SU-DHL-6 (cell line): ENCODE data around the gene MLYCD.

ENCODE experiments used
- H2AFZ ChIP-seq: fragments of 200-600 bp; sonication (generic); 2 replicates; pipeline ENCODE4 v1.6.1; 2014; ENCODE audit warnings: low read depth, mild to moderate bottlenecking, moderate library complexity, mixed read lengths, antibody characterized with exemption, low read length; ENCODE audit not compliant: severe bottlenecking
- H3F3A ChIP-seq: fragments of 200-600 bp; shearing (Covaris generic); 2 replicates; pipeline ENCODE4 v1.6.0; 2016; ENCODE audit warnings: antibody characterized with exemption, mild to moderate bottlenecking; ENCODE audit not compliant: insufficient read depth
- H3K27ac ChIP-seq: fragments of 200-600 bp; sonication (generic); 2 replicates; pipeline ENCODE4 v1.5.1; 2016; ENCODE audit warnings: low read depth, mild to moderate bottlenecking, low read length, moderate library complexity, mixed read lengths
- H3K27me3 ChIP-seq: fragments of 200-600 bp; sonication (generic), shearing (Covaris generic); 2 replicates; pipeline ENCODE4 v1.6.0; 2014; ENCODE audit warnings: mild to moderate bottlenecking, low read length
- H3K36me3 ChIP-seq: fragments of 200-600 bp; sonication (generic); 2 replicates; pipeline ENCODE4 v1.6.1; 2014; ENCODE audit warnings: mild to moderate bottlenecking, low read length, mixed read lengths
- H3K4me2 ChIP-seq: fragments of 300-600, 200-600 bp; shearing (Covaris generic), sonication (generic); 2 replicates; pipeline ENCODE4 v1.6.0; 2014; ENCODE audit warnings: low read length, low read depth, mild to moderate bottlenecking; ENCODE audit not compliant: poor library complexity, severe bottlenecking
- H3K4me3 ChIP-seq: fragments of 200-600 bp; sonication (generic); 2 replicates; pipeline ENCODE4 v1.5.1; 2014; ENCODE audit warnings: antibody characterized with exemption, low read length, mild to moderate bottlenecking, mixed read lengths; ENCODE audit not compliant: insufficient read depth, poor library complexity, severe bottlenecking
- H3K79me2 ChIP-seq: fragments of 200-600 bp; sonication (generic); 2 replicates; pipeline ENCODE4 v1.6.1; 2014; ENCODE audit warnings: mild to moderate bottlenecking, low read length, moderate library complexity; ENCODE audit not compliant: insufficient read depth
- H3K9ac ChIP-seq: fragments of 200-600 bp; sonication (generic); 2 replicates; pipeline ENCODE4 v1.7.0; 2014; ENCODE audit warnings: mild to moderate bottlenecking, low read length
- H3K9me2 ChIP-seq: fragments of 200-600 bp; sonication (generic); replicated peaks from 2 replicates; pipeline ENCODE4 v1.6.1; 2014; ENCODE audit warnings: low read length; ENCODE audit not compliant: insufficient read depth
- H3K9me3 ChIP-seq: fragments of 200-600 bp; sonication (generic); 2 replicates; pipeline ENCODE4 v1.6.1; 2014; ENCODE audit warnings: low read length, mixed read lengths; ENCODE audit not compliant: insufficient read depth
- H4K20me1 ChIP-seq: fragments of 200-600 bp; sonication (generic); 2 replicates; pipeline ENCODE4 v1.6.1; 2014; ENCODE audit warnings: low read depth, mild to moderate bottlenecking, antibody characterized with exemption, low read length, moderate library complexity, mixed read lengths
- EZH2phosphoT487 ChIP-seq: fragments of 200-600 bp; sonication (generic), shearing (Covaris generic); conservative IDR thresholded peaks from 2 replicates; pipeline ENCODE4 v1.6.1; 2018; ENCODE audit warnings: mild to moderate bottlenecking, antibody characterized with exemption, low read length, moderate library complexity, mixed read lengths
- TF ChIP-seq, protein P1 (sequence below): fragments of 200-600 bp; sonication (generic); IDR thresholded peaks from one replicate; pipeline ENCODE4 v1.5.1; 2017; ENCODE audit warnings: antibody characterized with exemption, mild to moderate bottlenecking, low read length, moderate library complexity; ENCODE audit not compliant: insufficient read depth, poor library complexity, severe bottlenecking

Gene MLYCD

DNA sequence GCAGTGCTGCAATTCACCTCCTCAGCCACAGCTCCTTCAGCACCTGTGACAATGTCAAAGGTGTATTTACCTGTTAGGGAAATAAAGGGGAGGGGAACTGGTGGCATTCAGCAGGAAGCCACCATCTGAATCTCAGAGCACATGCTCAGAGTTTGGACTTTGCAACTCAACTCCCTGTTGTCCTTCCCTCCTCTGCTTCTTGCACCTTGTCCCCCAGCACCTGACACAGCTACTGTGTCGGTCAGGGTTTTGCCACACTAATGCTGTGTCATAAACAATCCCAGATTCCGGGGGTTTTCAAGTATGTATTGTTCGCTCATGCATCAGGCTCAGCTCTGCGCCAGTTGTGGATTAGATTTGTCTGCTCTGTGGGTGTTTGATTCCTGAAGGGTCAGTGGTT is 47.4 kb upstream of the MLYCD start:
- no peak overlapping the region for H3K27ac ChIP-seq
- no peaks in the 10 kb centered on the region for H3K9me3 ChIP-seq
- H3K36me3 ChIP-seq, result no peaks in the 10 kb centered on the region
- H3K4me2 ChIP-seq, result no peak overlapping the region
- no peak overlapping the region for H3K4me3 ChIP-seq
- H3K79me2 ChIP-seq, result no peaks in the 10 kb centered on the region
- H3K27me3 ChIP-seq, result no peaks in the 10 kb centered on the region
- no peak overlapping the region for H2AFZ ChIP-seq
- H3K9ac ChIP-seq, result no peak overlapping the region
- no peaks in the 10 kb centered on the region for H3K9me2 ChIP-seq
- no peak for TF ChIP-seq EZH2phosphoT487
- TF ChIP-seq, protein P1, sequence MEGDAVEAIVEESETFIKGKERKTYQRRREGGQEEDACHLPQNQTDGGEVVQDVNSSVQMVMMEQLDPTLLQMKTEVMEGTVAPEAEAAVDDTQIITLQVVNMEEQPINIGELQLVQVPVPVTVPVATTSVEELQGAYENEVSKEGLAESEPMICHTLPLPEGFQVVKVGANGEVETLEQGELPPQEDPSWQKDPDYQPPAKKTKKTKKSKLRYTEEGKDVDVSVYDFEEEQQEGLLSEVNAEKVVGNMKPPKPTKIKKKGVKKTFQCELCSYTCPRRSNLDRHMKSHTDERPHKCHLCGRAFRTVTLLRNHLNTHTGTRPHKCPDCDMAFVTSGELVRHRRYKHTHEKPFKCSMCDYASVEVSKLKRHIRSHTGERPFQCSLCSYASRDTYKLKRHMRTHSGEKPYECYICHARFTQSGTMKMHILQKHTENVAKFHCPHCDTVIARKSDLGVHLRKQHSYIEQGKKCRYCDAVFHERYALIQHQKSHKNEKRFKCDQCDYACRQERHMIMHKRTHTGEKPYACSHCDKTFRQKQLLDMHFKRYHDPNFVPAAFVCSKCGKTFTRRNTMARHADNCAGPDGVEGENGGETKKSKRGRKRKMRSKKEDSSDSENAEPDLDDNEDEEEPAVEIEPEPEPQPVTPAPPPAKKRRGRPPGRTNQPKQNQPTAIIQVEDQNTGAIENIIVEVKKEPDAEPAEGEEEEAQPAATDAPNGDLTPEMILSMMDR, result no peak
- no peaks in the 10 kb centered on the region for H4K20me1 ChIP-seq
- no peaks in the 10 kb centered on the region for H3F3A ChIP-seq

DNA sequence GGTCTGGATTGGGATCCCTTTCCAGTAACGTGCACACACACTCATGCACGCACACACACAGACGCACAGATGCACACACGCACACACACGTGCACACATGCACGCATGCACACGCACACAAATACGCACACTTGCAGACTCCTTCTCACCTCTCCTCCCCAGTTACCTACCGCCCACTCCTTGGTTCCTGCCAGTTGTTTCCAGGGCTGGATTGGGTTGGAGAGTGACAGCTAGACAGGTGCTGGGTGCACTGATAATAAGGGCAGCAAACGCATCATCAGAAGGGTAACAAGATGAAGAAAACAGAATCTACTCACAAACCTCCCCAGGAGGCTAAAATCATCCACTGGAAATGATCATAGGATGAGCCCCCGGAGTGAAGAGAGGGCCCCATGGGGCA is 46.1 kb upstream of the MLYCD start:
- Histone ChIP-seq H3K27me3 (no peaks in the 10 kb centered on the region), H3K9me2 (no peaks in the 10 kb centered on the region), H3K9me3 (no peaks in the 10 kb centered on the region), H3K79me2 (no peaks in the 10 kb centered on the region), H3K27ac (no peak overlapping the region), H3K36me3 (no peaks in the 10 kb centered on the region), H2AFZ (no peak overlapping the region), H3K4me2 (no peak overlapping the region), H3K9ac (no peak overlapping the region), H4K20me1 (no peaks in the 10 kb centered on the region), H3K4me3 (no peak overlapping the region), H3F3A (no peaks in the 10 kb centered on the region)
- TF ChIP-seq EZH2phosphoT487, result no peak
- TF ChIP-seq, protein P1, result no peak

DNA sequence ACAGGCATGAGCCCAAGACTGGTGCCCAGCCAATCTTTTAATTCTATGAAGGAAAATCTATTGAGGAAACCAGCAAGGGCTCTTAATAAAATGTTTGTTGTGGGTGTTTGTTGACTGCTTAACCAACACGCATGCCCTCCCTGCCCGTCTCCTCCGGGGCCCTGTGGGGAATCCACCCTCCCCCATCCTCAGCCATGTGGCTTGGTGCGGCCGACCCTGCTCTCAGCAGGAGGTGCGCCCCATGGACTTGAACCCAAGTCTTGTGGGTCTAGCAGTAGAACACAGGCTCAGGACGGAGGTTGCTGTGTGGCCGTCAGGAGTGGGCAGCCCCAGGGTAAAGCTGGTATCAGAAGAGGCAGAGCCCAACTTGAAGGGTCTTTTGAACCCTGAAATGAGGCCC is 45.1 kb upstream of the MLYCD start:
- H4K20me1 ChIP-seq, result no peaks in the 10 kb centered on the region
- no peak overlapping the region for H2AFZ ChIP-seq
- no peaks in the 10 kb centered on the region for H3K9me3 ChIP-seq
- H3K36me3 ChIP-seq, result no peaks in the 10 kb centered on the region
- no peaks in the 10 kb centered on the region for H3K27me3 ChIP-seq
- no peak overlapping the region for H3K9ac ChIP-seq
- no peak overlapping the region for H3K4me3 ChIP-seq
- TF ChIP-seq, protein P1, result no peak
- TF ChIP-seq EZH2phosphoT487, result no peak
- H3F3A ChIP-seq, result no peaks in the 10 kb centered on the region
- no peak overlapping the region for H3K27ac ChIP-seq
- H3K9me2 ChIP-seq, result no peaks in the 10 kb centered on the region
- no peak overlapping the region for H3K4me2 ChIP-seq
- H3K79me2 ChIP-seq, result no peaks in the 10 kb centered on the region
